ENCODE measurements around the gene SLC8A2.

SLC8A2 gene

DNA sequence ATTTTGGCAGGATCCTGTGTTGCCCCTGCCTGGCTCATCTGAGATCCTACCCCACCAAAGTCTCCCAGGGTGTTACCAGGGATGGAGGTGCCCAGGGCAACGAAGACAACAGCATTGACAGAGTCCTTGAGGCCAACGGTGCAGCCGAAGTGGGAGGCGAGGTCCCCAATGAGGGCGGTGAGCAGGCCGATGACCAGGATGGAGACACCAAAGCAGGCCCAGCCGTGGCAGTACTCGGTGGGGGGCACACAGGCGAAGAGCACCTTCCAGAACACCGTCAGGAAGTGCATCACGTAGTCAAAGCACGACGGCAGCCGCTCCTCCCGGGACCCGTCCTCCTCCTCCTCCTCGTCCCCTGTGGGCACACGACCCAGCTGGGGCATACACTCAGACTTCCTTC is 39.6 kb downstream of the SLC8A2 start:
- no peak overlapping the region for H3K27ac ChIP-seq

DNA sequence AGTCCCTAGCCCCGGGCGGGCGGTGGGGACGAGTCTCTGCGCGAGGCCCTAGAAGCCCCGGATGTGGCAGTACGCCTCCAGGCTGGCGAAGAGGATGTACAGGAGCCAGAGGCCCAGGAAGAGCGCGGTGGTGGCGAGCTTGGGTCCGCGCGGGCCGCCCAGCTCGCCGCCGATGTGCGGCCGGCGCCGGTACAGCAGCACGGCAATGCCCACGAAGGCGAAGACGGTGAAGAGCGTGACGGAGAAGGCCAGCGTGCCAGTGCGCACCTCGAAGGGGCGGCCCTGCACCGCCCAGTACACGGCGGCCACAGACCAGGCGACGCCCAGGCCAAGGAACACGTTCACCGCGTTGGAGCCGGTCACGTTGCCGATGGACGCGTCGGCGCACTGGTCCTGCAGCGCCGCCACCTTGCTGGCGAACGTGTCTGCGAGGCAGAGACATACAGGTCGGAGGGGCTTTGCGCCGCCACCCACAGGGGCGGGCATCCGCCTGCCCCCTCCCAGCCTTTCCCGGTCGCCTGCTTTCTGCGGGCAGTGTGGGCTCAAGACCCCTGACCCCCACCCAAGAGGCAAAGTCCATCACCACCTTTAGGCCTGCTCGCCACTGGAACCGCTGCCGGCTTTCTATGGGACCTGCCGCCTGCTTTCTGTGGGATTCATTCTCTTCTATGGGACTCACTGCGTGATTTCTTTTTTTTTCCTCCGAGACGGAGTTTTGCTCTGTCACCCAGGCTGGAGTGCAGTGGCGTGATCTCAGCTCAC is 41.5 kb downstream of the SLC8A2 start:
- Histone ChIP-seq H3K27me3 (peaks cover 100% of the 10 kb centered on the region), H3K4me3 (ENCODE audit: low read depth in 1 of 2, low read length in 1 of 2) (no peak overlapping the region)

More for the DNA sequence above, 39.6 kb downstream of the SLC8A2 start:
- peaks cover 2 to 6% of the 10 kb centered on the region in 2 experiments for H3K4me1 ChIP-seq (ENCODE audit: control insufficient read depth in 1 of 2, insufficient read depth in 1 of 2, low read depth in 1 of 2, low read length in 1 of 2)
- peaks cover 89% of the 10 kb centered on the region for H3K27me3 ChIP-seq
- H3K9me3 ChIP-seq, result no peaks in the 10 kb centered on the region
- no peaks in the 10 kb centered on the region for H3K36me3 ChIP-seq
- TF ChIP-seq, protein P1, sequence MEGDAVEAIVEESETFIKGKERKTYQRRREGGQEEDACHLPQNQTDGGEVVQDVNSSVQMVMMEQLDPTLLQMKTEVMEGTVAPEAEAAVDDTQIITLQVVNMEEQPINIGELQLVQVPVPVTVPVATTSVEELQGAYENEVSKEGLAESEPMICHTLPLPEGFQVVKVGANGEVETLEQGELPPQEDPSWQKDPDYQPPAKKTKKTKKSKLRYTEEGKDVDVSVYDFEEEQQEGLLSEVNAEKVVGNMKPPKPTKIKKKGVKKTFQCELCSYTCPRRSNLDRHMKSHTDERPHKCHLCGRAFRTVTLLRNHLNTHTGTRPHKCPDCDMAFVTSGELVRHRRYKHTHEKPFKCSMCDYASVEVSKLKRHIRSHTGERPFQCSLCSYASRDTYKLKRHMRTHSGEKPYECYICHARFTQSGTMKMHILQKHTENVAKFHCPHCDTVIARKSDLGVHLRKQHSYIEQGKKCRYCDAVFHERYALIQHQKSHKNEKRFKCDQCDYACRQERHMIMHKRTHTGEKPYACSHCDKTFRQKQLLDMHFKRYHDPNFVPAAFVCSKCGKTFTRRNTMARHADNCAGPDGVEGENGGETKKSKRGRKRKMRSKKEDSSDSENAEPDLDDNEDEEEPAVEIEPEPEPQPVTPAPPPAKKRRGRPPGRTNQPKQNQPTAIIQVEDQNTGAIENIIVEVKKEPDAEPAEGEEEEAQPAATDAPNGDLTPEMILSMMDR (IDR thresholded peaks at IDR 0.05), result no peak
- no peak overlapping the region for H3K4me3 ChIP-seq (ENCODE audit: low read depth in 1 of 2, low read length in 1 of 2)

DNA sequence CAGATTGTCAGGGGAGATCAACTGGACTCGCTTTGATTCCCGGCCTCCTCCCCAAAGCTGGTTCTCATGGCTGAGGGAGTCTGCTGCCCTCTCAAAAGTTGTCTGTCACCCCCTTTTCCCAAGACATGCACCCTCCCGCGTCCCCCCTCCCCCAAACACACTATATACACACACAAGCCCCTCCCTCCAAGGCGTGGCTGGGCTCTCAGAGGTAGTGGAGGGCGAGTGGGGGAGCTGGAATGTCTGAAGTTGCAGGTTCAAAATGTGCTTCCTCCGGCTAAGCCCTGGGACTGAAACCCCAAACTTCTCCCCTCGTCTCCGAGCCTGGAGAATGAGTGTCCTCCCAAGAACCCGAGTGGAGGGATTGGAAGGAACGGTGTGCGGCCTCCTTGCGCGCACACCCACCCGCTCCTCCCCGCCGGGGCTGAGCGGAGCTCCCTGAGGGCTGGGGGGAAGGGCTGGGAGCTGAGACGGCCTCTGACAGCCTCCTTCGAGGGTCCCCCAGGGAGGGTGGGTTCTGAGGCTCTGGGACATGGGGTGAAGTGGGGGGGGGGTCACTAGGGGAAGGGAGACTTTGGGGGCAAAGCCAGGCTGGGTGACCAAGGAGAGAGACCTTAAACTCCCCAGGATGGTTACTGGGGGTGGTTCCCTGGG is 42.4 kb downstream of the SLC8A2 start:
- H3K27me3 ChIP-seq, result peaks cover 100% of the 10 kb centered on the region

More for the DNA sequence above, 41.5 kb downstream of the SLC8A2 start:
- Histone ChIP-seq H3K36me3 (no peaks in the 10 kb centered on the region), H3K4me1 (ENCODE audit: control insufficient read depth in 1 of 2, insufficient read depth in 1 of 2, low read depth in 1 of 2, low read length in 1 of 2) (peaks cover 2 to 6% of the 10 kb centered on the region in 2 experiments), H3K9me3 (no peaks in the 10 kb centered on the region), H3K27ac (no peak overlapping the region)
- TF ChIP-seq, protein P1 (IDR thresholded peaks at IDR 0.05), result no peak

DNA sequence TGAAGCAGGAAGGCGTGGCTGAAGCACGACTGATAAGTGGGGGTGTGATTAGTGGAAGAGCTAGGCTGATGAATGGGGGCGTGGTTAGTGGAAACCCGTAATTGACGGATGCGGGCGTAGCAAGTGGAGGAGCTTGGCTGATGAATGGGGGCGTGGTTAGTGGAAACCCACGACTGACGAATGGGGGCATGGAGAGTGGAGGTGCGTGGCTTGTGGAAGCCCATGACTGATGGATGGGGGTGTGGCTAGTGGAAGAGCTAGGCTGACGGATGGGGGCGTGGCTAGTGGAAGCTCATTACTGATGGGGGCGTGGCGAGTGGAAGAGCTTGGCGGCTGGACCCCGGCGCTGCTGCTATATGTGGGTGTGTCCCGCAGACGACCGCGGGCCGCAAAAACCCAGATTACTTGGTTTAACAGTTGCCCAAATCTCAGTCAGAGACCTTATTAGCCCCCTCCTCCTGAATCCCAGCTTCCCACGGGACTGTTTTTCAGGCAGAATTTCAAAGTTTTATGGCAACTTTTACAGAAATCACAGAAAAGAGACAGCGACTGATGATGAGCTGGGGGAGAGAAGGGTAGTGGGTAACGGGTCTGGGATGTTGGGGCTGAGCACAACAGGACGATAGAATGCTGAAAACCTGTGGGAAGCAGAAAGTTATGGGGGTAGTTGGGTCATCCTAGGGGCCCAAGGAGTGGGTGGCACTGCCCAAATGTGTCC is 43.4 kb downstream of the SLC8A2 start:
- TF ChIP-seq, protein P1 (IDR thresholded peaks at IDR 0.05), result no peak
- Histone ChIP-seq H3K9me3 (no peaks in the 10 kb centered on the region), H3K27me3 (peaks cover 100% of the 10 kb centered on the region), H3K36me3 (no peaks in the 10 kb centered on the region), H3K27ac (no peak overlapping the region), H3K4me1 (ENCODE audit: control insufficient read depth in 1 of 2, insufficient read depth in 1 of 2, low read depth in 1 of 2, low read length in 1 of 2) (peaks cover 2 to 6% of the 10 kb centered on the region in 2 experiments), H3K4me3 (ENCODE audit: low read depth in 1 of 2, low read length in 1 of 2) (no peak overlapping the region)

More for the DNA sequence above, 42.4 kb downstream of the SLC8A2 start:
- no peaks in the 10 kb centered on the region for H3K36me3 ChIP-seq
- H3K4me3 ChIP-seq (ENCODE audit: low read depth in 1 of 2, low read length in 1 of 2), result no peak overlapping the region
- no peak overlapping the region for H3K27ac ChIP-seq
- H3K4me1 ChIP-seq (ENCODE audit: control insufficient read depth in 1 of 2, insufficient read depth in 1 of 2, low read depth in 1 of 2, low read length in 1 of 2), result peaks cover 2 to 6% of the 10 kb centered on the region in 2 experiments
- TF ChIP-seq, protein P1 (IDR thresholded peaks at IDR 0.05), result no peak
- no peaks in the 10 kb centered on the region for H3K9me3 ChIP-seq

DNA sequence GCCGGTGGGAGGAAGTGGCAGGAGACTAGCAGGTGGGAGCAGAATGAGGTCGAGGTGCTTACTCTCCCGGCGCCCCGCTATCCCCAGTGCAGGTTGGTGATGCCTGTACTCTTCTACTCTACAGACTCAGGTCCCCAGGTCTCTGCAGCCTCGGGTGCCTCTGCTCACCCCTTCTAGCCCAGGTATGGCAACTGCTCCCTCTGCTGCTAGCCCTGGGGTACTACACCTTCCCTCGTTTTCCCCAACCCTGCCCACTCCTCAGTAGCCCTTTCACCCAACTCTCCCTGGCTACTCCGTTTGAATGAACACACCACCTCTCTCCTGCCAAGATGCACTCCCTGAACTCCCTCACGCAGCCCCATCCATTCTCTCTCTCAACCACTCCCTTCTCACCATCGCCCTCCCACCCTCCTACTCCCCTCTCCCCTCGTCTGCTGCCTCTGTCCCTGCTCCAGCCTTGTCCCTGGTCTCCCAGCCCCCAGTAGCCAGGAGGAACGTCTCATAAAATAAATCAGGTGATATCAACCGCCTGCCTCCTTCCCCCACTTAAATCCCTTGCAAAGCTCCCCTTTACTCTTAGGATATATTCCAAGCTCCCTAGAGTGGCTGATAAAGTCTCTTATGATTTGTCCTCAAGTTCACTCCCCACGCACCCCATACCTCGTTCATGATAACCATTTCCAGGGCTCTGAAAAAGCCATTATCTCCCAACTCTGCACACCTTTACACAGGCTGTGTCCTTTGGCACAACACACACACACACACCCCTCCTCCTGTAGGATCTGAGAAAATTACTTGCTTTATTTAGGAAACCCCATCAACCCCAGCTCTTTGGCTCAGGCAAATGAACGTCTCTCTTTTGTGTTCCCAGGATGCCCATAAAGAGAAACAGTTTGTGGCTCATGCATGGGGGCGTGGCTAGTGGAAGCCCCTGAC is 44.2 kb downstream of the SLC8A2 start:
- Histone ChIP-seq H3K9me3 (no peaks in the 10 kb centered on the region), H3K27me3 (peaks cover 100% of the 10 kb centered on the region), H3K36me3 (no peaks in the 10 kb centered on the region), H3K27ac (no peak overlapping the region), H3K4me3 (ENCODE audit: low read depth in 1 of 2, low read length in 1 of 2) (no peak overlapping the region), H3K4me1 (ENCODE audit: control insufficient read depth in 1 of 2, insufficient read depth in 1 of 2, low read depth in 1 of 2, low read length in 1 of 2) (peaks cover 2 to 6% of the 10 kb centered on the region in 2 experiments)
- TF ChIP-seq, protein P1 (IDR thresholded peaks at IDR 0.05), result peak; percentile 90
